NCI-H69 (cell line): ENCODE results near the gene RING1.

ENCODE experiments used
- DNase-seq: peaks from one replicate; lab custom pipeline; 2025; lab: John Stamatoyannopoulos, UW

Gene RING1

GRCh38 chr6:33208091-33208967 is at the start of gene RING1:
TSS of gene RING1 (plus strand) at chr6:33208500. CDS start at chr6:33208823, 323 bp downstream.
- peak; percentile 86 for DNase-seq

GRCh38 chr6:33160096-33160495 is 48.2 kb upstream of the RING1 start:
- DNase-seq, result no peak

GRCh38 chr6:33160728-33161344 is 47.5 kb upstream of the RING1 start:
- no peak for DNase-seq

- DNase-seq, result peak; percentile 67
Observed at GRCh38 chr6:33161354-33162331, 46.7 kb upstream of the RING1 start.

- DNase-seq, result no peak
Observed at GRCh38 chr6:33163540-33163939, 44.8 kb upstream of the RING1 start.

- DNase-seq, result no peak
Observed at GRCh38 chr6:33164176-33164575, 44.1 kb upstream of the RING1 start.

- DNase-seq, result peak; percentile 15
Observed at GRCh38 chr6:33164665-33165373, 43.5 kb upstream of the RING1 start.

- DNase-seq, result no peak
Observed at GRCh38 chr6:33165581-33166258, 42.6 kb upstream of the RING1 start.

- no peak for DNase-seq
Observed at GRCh38 chr6:33166363-33166762, 41.9 kb upstream of the RING1 start.

- DNase-seq, result no peak
Observed at GRCh38 chr6:33166811-33167210, 41.5 kb upstream of the RING1 start.

- DNase-seq, result no peak
Observed at GRCh38 chr6:33167374-33168283, 40.7 kb upstream of the RING1 start.

GRCh38 chr6:33168284-33168601 is 40.1 kb upstream of the RING1 start:
- DNase-seq, result no peak

GRCh38 chr6:33168639-33169038 is 39.7 kb upstream of the RING1 start:
- DNase-seq, result no peak

- DNase-seq, result no peak
Observed at GRCh38 chr6:33169291-33170175, 38.8 kb upstream of the RING1 start.

- DNase-seq, result no peak
Observed at GRCh38 chr6:33170176-33171015, 37.9 kb upstream of the RING1 start.

- no peak for DNase-seq
Observed at GRCh38 chr6:33171016-33171879, 37.1 kb upstream of the RING1 start.
